Hair follicle dermal papilla cell (primary cell): ENCODE measurements around the gene TESK1. TPM values are rescaled to one million over a fixed set of nuclear protein-coding genes. Genes with fewer than 3 reads are reported as not detected.

Experiments used
- small RNA-seq: library from RNA; depleted of rRNA; stranded (forward); fragments of <200 nt; gene quantifications from one replicate; pipeline ENCODE3, GENCODE V24; 2012
- total RNA-seq: library from RNA; depleted of rRNA; stranded (reverse); fragments of >200 nt; gene quantifications from 2 replicates; pipeline ENCODE4 v1.2.3, GENCODE V29; 2012

The TESK1 gene
- 20.1 and 20.6 TPM in 2 replicates for total RNA-seq

GRCh38 chr9:35604578-35605350, at the start of gene TESK1:
TESK1 (plus strand) TSS chr9:35605262; CDS start chr9:35605620, 358 bp downstream.

GRCh38 chr9:35618325-35618727, 13.3 kb downstream of the TESK1 start, which contains the start of gene CD72:
CD72 (minus strand) TSS chr9:35618413; CDS start chr9:35618303, 110 bp downstream.

DNA sequence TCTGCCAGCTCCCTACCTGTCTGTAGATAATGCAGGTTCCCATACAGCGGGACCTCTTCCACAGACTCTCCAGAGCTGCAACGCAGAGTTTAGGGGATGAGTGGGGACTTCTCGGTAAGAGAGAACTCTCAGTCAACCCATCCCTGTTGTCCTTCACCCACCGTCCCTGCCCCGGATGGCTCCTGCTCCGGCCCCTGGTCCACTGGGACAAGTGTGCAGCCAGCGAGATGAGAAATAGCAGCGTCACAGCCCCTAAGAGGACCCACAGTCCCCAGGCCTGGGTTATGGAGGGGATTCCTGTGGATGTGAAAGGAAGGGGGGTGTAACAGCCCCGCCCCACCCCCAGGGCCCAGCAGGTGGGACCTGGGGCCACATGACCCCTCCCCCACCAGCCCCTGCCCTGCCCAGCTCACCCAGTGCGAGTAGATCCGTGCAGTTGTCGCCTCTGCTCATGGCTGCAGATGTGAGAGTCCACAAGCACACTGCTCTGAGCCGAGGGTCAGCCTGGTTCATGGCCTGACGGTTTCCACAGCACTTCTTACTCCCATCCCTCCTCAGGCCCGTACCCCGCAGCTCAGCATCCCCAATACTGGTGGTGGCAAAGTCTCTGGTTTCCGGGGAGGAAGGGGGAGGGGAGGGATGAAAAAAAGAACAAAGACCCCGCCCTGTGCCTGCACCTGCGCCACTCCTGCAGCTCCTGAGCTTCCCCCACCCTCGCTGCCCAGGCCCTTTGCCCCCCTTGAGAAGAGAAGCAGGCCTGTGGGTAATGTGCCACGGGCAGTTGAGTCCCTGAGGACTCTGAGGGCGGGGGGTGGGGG, 45.5 kb downstream of the TESK1 start, which contains the start of gene SIT1:
Gene SIT1, minus strand, starts transcription at position 591 of the 818 bp plus-strand sequence. Its CDS starts 78 bp downstream, at position 513.

GRCh38 chr9:35657546-35658136, 52.6 kb downstream of the TESK1 start, which contains the start of gene RMRP:
RMRP (minus strand) TSS chr9:35658019.

GRCh38 chr9:35658137-35658967, 53.3 kb downstream of the TESK1 start, which contains the start of gene CCDC107:
CCDC107 (plus strand) TSS chr9:35658292; CDS start chr9:35658380, 88 bp downstream.

Small RNA genes lying within 50 kb of the gene (small RNA-seq; reads per million reads assigned to genes)
- gene MIR4667, result not detected
- not detected for gene RMRP
- gene RPS29P17, result not detected

Other genes starting within 250 kb of the TESK1 start
- gene RUSC2, start 115.2 kb upstream of the TESK1 start, total RNA-seq, result 50.0 and 60.8 TPM in 2 replicates
- gene CD72, start 13.2 kb downstream of the TESK1 start, total RNA-seq, result 0.73 and 1.1 TPM in 2 replicates
- gene SIT1, start 45.7 kb downstream of the TESK1 start, total RNA-seq, result not detected in 2 replicates
- 68,660 and 79,842 TPM in 2 replicates for gene RMRP, start 52.8 kb downstream of the TESK1 start, total RNA-seq
- gene CCDC107, start 53.0 kb downstream of the TESK1 start, total RNA-seq, result 11.4 and 15.8 TPM in 2 replicates
- gene ARHGEF39, start 59.9 kb downstream of the TESK1 start, total RNA-seq, result 0.12 and 0.49 TPM in 2 replicates
- gene CA9, start 68.7 kb downstream of the TESK1 start, total RNA-seq, result 0.16 TPM in 1 of 2 replicates, not detected in the other
- 451 and 795 TPM in 2 replicates for gene TPM2, start 84.7 kb downstream of the TESK1 start, total RNA-seq
- gene TLN1, start 126.9 kb downstream of the TESK1 start, total RNA-seq, result 543 and 559 TPM in 2 replicates
- gene CREB3, start 127.4 kb downstream of the TESK1 start, total RNA-seq, result 61.7 and 78.1 TPM in 2 replicates
- 36.2 and 37.3 TPM in 2 replicates for gene GBA2, start 144.0 kb downstream of the TESK1 start, total RNA-seq
- gene RGP1, start 144.0 kb downstream of the TESK1 start, total RNA-seq, result 21.6 and 22.1 TPM in 2 replicates
- gene MSMP, start 149.0 kb downstream of the TESK1 start, total RNA-seq, result not detected in 2 replicates
- 14.9 and 23.2 TPM in 2 replicates for gene NPR2, start 186.3 kb downstream of the TESK1 start, total RNA-seq
- 0.49 and 2.1 TPM in 2 replicates for gene SPAG8, start 207.0 kb downstream of the TESK1 start, total RNA-seq
- 8.0 and 11.4 TPM in 2 replicates for gene HINT2, start 209.8 kb downstream of the TESK1 start, total RNA-seq
- gene FAM221B, start 223.5 kb downstream of the TESK1 start, total RNA-seq, result not detected in 2 replicates
- gene TMEM8B, start 224.0 kb downstream of the TESK1 start, total RNA-seq, result 3.7 and 6.1 TPM in 2 replicates